BLaER1 treated with 17β-estradiol and CSF1 and Interleukin-3, amounts not matched to agents 10 nM and 100 nM (cell line): ENCODE results near the gene PTPRZ1.

Experiments used
- H3K27ac ChIP-seq, 11 experiments: shearing (Covaris generic); formaldehyde crosslinking; 2 replicates each; pipeline ENCODE4 v1.8.1; 2022
- H3K27me3 ChIP-seq, 11 experiments: shearing (Covaris generic); formaldehyde crosslinking; 2 replicates each; pipeline ENCODE4 v1.8.1; 2022
- H3K36me3 ChIP-seq, 11 experiments: shearing (Covaris generic); formaldehyde crosslinking; 2 replicates each; pipeline ENCODE4 v1.8.1; 2022
- H3K4me1 ChIP-seq, 10 experiments: shearing (Covaris generic); formaldehyde crosslinking; 2 replicates each; pipeline ENCODE4 v1.8.1; 2022
- H3K4me2 ChIP-seq, 11 experiments: shearing (Covaris generic); formaldehyde crosslinking; 2 replicates each; pipeline ENCODE4 v1.8.1; 2022
- H3K4me3 ChIP-seq, 10 experiments: shearing (Covaris generic); formaldehyde crosslinking; 2 replicates each; pipeline ENCODE4 v1.8.1; 2022
- H3K9ac ChIP-seq, 11 experiments: shearing (Covaris generic); formaldehyde crosslinking; 2 replicates each; pipeline ENCODE4 v1.8.1; 2022
- H3K9me3 ChIP-seq, 11 experiments: shearing (Covaris generic); formaldehyde crosslinking; replicated peaks in 1 of 11; 2 replicates each; pipeline ENCODE4 v1.8.1; 2022
- H4K20me1 ChIP-seq, 11 experiments: shearing (Covaris generic); formaldehyde crosslinking; 2 replicates each; pipeline ENCODE4 v1.8.1; 2022
- Cebpa-rat ChIP-seq, 11 experiments: shearing (Covaris generic); IDR thresholded peaks; 2 replicates each; pipeline ENCODE4 v1.8.1; 2022

Gene PTPRZ1

DNA sequence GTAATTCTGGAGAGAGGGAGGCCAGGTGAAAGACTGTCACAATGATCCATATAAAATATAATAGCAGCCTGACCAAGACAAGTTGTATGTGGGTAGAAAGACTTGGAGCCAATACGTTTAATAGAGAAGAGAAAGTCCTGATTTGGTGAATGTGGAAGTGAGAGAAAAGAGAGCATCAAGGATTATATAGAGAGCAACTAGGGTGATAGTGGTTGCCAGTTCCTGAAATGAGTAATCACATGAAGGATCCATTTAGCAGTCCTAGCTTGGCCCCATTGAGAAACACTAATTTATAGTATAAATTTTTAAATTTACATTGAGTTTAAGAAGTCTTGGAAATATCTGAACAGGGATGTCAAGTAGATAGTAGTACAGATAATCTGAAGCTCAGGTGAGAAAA lies 197.1 kb downstream of the PTPRZ1 start:
- H3K4me3 ChIP-seq, result no peak overlapping the region
- H3K4me2 ChIP-seq, result no peak overlapping the region
- no peaks in the 10 kb centered on the region for H4K20me1 ChIP-seq
- no peak overlapping the region for H3K9ac ChIP-seq
- no peaks in the 10 kb centered on the region for H3K4me1 ChIP-seq
- no peak for TF ChIP-seq Cebpa-rat (IDR thresholded peaks at IDR 0.05)
- H3K27me3 ChIP-seq, result no peaks in the 10 kb centered on the region
- H3K27ac ChIP-seq, result no peak overlapping the region
- no peaks in the 10 kb centered on the region; a peak in 1 of 22 replicates for H3K9me3 ChIP-seq
- peaks cover 5 to 11% (median 10%) of the 10 kb centered on the region in 11 experiments; a peak in 14 of 22 replicates for H3K36me3 ChIP-seq

GRCh38 chr7:122070834-122071233 lies 197.9 kb downstream of the PTPRZ1 start:
- Histone ChIP-seq H3K4me1 (no peaks in the 10 kb centered on the region), H4K20me1 (no peaks in the 10 kb centered on the region), H3K4me2 (no peak overlapping the region), H3K9ac (no peak overlapping the region), H3K27me3 (no peaks in the 10 kb centered on the region), H3K9me3 (peaks cover 0 to 4% (median 0%) of the 10 kb centered on the region in 11 experiments; a peak in 1 of 22 replicates), H3K4me3 (no peak overlapping the region), H3K27ac (no peak overlapping the region), H3K36me3 (peaks cover 5 to 18% (median 15%) of the 10 kb centered on the region in 11 experiments; a peak in 16 of 22 replicates)
- no peak for TF ChIP-seq Cebpa-rat (IDR thresholded peaks at IDR 0.05)

GRCh38 chr7:122072272-122072671 lies 199.3 kb downstream of the PTPRZ1 start:
- Histone ChIP-seq H3K27me3 (no peaks in the 10 kb centered on the region), H3K27ac (no peak overlapping the region), H3K36me3 (peaks cover 16 to 32% (median 27%) of the 10 kb centered on the region in 11 experiments; a peak in 21 of 22 replicates), H3K4me1 (peaks cover 0 to 4% (median under 1%) of the 10 kb centered on the region in 10 experiments; a peak in 13 of 20 replicates), H3K4me2 (no peak overlapping the region), H3K9me3 (peaks cover 0 to 4% (median under 1%) of the 10 kb centered on the region in 11 experiments; a peak in 9 of 22 replicates), H3K4me3 (no peak overlapping the region), H4K20me1 (no peaks in the 10 kb centered on the region), H3K9ac (no peak overlapping the region)
- no peak for TF ChIP-seq Cebpa-rat (IDR thresholded peaks at IDR 0.05)

DNA sequence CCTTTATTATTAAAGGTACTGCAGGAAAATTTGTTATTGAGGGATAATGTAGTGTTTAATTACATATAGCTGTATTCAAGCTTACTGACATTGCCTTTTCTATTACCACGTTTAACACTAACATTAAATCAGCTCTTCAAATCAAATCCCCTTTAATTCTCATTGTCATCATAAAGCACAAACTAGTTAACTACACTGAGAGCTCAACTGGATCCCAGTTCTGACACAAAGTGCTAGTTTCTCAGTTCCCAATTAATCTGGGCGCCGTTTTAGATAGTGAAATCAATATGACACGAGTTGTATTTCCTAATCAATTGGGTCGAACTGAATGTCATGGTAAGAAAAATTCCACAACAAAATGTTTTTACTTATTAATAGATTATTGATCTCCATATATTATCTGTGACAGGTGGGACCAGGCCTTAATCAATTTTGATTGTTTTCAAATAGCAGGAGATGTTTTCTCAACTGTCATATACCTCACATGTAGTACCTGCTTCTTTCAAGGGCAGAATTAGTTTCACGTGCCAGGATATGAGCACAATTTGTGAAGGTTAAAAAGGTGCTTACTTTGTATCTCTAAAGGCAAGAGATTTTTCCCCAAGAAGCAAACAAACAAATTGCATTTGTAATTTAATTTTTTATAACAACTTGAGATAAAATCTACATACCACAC lies 200.1 kb downstream of the PTPRZ1 start:
- TF ChIP-seq Cebpa-rat (IDR thresholded peaks at IDR 0.05), result no peak
- no peaks in the 10 kb centered on the region for H4K20me1 ChIP-seq
- no peaks in the 10 kb centered on the region for H3K27me3 ChIP-seq
- H3K4me1 ChIP-seq, result peaks cover 0 to 11% (median 7%) of the 10 kb centered on the region in 10 experiments; a peak in 14 of 20 replicates
- no peak overlapping the region for H3K4me3 ChIP-seq
- no peak overlapping the region for H3K9ac ChIP-seq
- H3K9me3 ChIP-seq, result peaks cover 0 to 10% (median 8%) of the 10 kb centered on the region in 11 experiments; a peak in 11 of 22 replicates
- H3K4me2 ChIP-seq, result no peak overlapping the region
- no peak overlapping the region for H3K27ac ChIP-seq
- peaks cover 24 to 40% (median 34%) of the 10 kb centered on the region in 11 experiments for H3K36me3 ChIP-seq

DNA sequence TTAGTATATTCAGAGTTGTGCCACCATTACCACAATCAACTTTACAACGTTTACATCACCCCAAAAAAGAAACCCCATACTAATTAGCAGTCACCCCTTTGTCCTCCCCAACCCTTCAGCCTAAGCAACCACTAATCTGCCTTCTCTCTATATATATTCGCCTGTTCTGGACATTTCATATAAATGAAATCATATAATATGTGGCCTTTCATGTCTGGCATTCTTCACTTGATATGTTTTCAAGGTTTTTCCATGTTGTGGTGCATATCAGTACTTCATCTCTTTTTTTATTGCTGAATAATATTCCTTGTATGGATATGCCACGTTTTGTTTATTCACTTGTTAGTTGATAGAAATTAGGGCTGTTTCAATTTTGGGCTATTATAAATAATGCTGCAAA lies 200.7 kb downstream of the PTPRZ1 start:
- TF ChIP-seq Cebpa-rat (IDR thresholded peaks at IDR 0.05), result no peak
- H3K9ac ChIP-seq, result no peak overlapping the region
- H3K4me2 ChIP-seq, result no peak overlapping the region
- peaks cover 0 to 11% (median 7%) of the 10 kb centered on the region in 10 experiments; a peak in 14 of 20 replicates for H3K4me1 ChIP-seq
- H4K20me1 ChIP-seq, result no peaks in the 10 kb centered on the region
- H3K27ac ChIP-seq, result no peak overlapping the region
- H3K9me3 ChIP-seq, result peaks cover 0 to 16% (median 12%) of the 10 kb centered on the region in 11 experiments; a peak in 12 of 22 replicates
- H3K36me3 ChIP-seq, result peaks cover 30 to 46% (median 40%) of the 10 kb centered on the region in 11 experiments
- no peaks in the 10 kb centered on the region for H3K27me3 ChIP-seq
- no peak overlapping the region for H3K4me3 ChIP-seq

- no peaks in the 10 kb centered on the region for H3K27me3 ChIP-seq
- no peak overlapping the region for H3K9ac ChIP-seq
- no peak overlapping the region for H3K4me2 ChIP-seq
- TF ChIP-seq Cebpa-rat (IDR thresholded peaks at IDR 0.05), result no peak
- no peak overlapping the region for H3K27ac ChIP-seq
- peaks cover 0 to 8% (median 6%) of the 10 kb centered on the region in 10 experiments; a peak in 14 of 20 replicates for H3K4me1 ChIP-seq
- H3K4me3 ChIP-seq, result no peak overlapping the region
- H3K9me3 ChIP-seq, result peaks cover 0 to 21% (median 12%) of the 10 kb centered on the region in 11 experiments; a peak in 12 of 22 replicates
- H4K20me1 ChIP-seq, result no peaks in the 10 kb centered on the region
- peaks cover 42 to 92% (median 67%) of the 10 kb centered on the region in 11 experiments for H3K36me3 ChIP-seq
Measured at GRCh38 chr7:122082160-122082559, 209.2 kb downstream of the PTPRZ1 start.

DNA sequence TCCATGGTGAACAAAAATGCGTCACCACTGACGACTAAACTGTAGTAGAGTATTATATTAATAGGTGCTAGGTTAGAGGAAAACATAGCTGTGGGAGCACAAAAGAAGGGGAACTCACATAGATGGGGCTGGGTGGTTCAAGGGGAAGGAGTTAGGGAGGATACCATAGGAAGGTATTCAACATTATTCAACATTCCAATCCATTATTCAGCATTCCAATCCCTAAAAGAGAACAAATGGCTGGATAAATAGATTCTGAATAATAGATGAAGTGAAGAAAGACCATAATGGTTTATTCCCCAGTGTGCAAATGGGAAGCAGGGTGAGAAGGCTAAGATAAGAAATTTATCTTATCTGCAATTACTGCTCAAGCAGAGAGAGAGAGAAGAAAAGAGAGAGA lies 209.7 kb downstream of the PTPRZ1 start:
- Histone ChIP-seq H3K27me3 (no peaks in the 10 kb centered on the region), H3K4me3 (no peak overlapping the region), H3K4me1 (peaks cover 0 to 3% (median 2%) of the 10 kb centered on the region in 10 experiments; a peak in 11 of 20 replicates), H3K4me2 (no peak overlapping the region), H3K9ac (no peak overlapping the region), H3K9me3 (peaks cover 0 to 17% (median 8%) of the 10 kb centered on the region in 11 experiments; a peak in 12 of 22 replicates), H4K20me1 (no peaks in the 10 kb centered on the region), H3K27ac (no peak overlapping the region), H3K36me3 (peaks cover 37 to 90% (median 62%) of the 10 kb centered on the region in 11 experiments)
- no peak for TF ChIP-seq Cebpa-rat (IDR thresholded peaks at IDR 0.05)

GRCh38 chr7:122092964-122093797 lies 220.2 kb downstream of the PTPRZ1 start:
- H3K4me1 ChIP-seq, result no peaks in the 10 kb centered on the region
- no peak overlapping the region for H3K27ac ChIP-seq
- H3K4me3 ChIP-seq, result no peak overlapping the region
- H3K4me2 ChIP-seq, result no peak overlapping the region
- H4K20me1 ChIP-seq, result no peaks in the 10 kb centered on the region
- H3K27me3 ChIP-seq, result no peaks in the 10 kb centered on the region
- no peak overlapping the region for H3K9ac ChIP-seq
- H3K9me3 ChIP-seq, result no peaks in the 10 kb centered on the region
- TF ChIP-seq Cebpa-rat (IDR thresholded peaks at IDR 0.05), result no peak
- peaks cover 0 to 39% (median 17%) of the 10 kb centered on the region in 11 experiments; a peak in 16 of 22 replicates for H3K36me3 ChIP-seq

- Histone ChIP-seq H4K20me1 (no peaks in the 10 kb centered on the region), H3K9me3 (no peaks in the 10 kb centered on the region), H3K4me3 (no peak overlapping the region), H3K27ac (no peak overlapping the region), H3K4me1 (no peaks in the 10 kb centered on the region), H3K27me3 (no peaks in the 10 kb centered on the region), H3K36me3 (peaks cover 0 to 36% (median 19%) of the 10 kb centered on the region in 11 experiments; a peak in 14 of 22 replicates), H3K4me2 (no peak overlapping the region), H3K9ac (no peak overlapping the region)
- no peak for TF ChIP-seq Cebpa-rat (IDR thresholded peaks at IDR 0.05)
Measured at GRCh38 chr7:122094549-122094948, 221.6 kb downstream of the PTPRZ1 start.
